GM10248 (cell line): ENCODE measurements around the gene ZBED1.

ENCODE experiments used
- CTCF ChIA-PET: fragments of 300-600 bp; sonication (Branson Sonifier 250); formaldehyde crosslinking; extraction: SDS; loops from one replicate; lab custom pipeline; 2021; ENCODE audit warnings: antibody characterized with exemption; lab: Yijun Ruan, JAX
- POLR2A ChIA-PET: fragments of 350-650 bp; sonication (Branson Sonifier 250); formaldehyde crosslinking; extraction: SDS; loops from one replicate; lab custom pipeline; 2020; ENCODE audit warnings: antibody characterized with exemption; lab: Yijun Ruan, JAX
- DNase-seq: peaks from one replicate; pipeline ENCODE4 v3.0.0; 2012; ENCODE audit errors: extremely low spot score
- CTCF ChIP-seq: IDR thresholded peaks from 2 replicates; pipeline ENCODE4 v1.5.1; 2012; ENCODE audit warnings: mild to moderate bottlenecking, low read depth; ENCODE audit errors: extremely low read depth, missing control alignments, control extremely low read depth

The ZBED1 gene

GRCh38 chrX:2503591-2504500 is 3.1 kb upstream of the ZBED1 start:
- POLR2A ChIA-PET: no interaction called here
- TF ChIP-seq CTCF: no peak
- CTCF ChIA-PET: no interaction called here
- no peak for DNase-seq

- no peak for TF ChIP-seq CTCF
- DNase-seq: no peak
- CTCF ChIA-PET: no interaction called here
- POLR2A ChIA-PET: no interaction called here
These were observed 2.1 kb upstream of the ZBED1 start for GRCh38 chrX:2502668-2503519.

- ChIA-PET POLR2A (no interaction called here), CTCF (no interaction called here)
- no peak for DNase-seq
- no peak for TF ChIP-seq CTCF
These were observed 1.4 kb upstream of the ZBED1 start for GRCh38 chrX:2502120-2502667.

GRCh38 chrX:2501559-2502102 is 855 bp upstream of the ZBED1 start:
- no peak for TF ChIP-seq CTCF
- ChIA-PET POLR2A (no interaction called here), CTCF (no interaction called here)
- no peak for DNase-seq

- CTCF ChIA-PET: no interaction called here
- POLR2A ChIA-PET: no interaction called here
- peak; percentile 50 for TF ChIP-seq CTCF
- DNase-seq: peak; percentile 53
These were observed 529 bp downstream of the ZBED1 start for GRCh38 chrX:2500091-2500802.

GRCh38 chrX:2499507-2499906 is 1.3 kb downstream of the ZBED1 start:
- POLR2A ChIA-PET: no interaction called here
- DNase-seq: no peak
- CTCF ChIA-PET: no interaction called here
- TF ChIP-seq CTCF: no peak
